NCI-H2196 (cell line): ENCODE results near the gene RNF2.
"Not testable (repeated sequence)": the region's sequence is repeated elsewhere in the genome, so short reads cannot be mapped to it uniquely, and the experiment has no call there.

Source experiments
- DNase-seq: peaks from one replicate; lab custom pipeline; 2025; ENCODE audit not compliant: unreplicated experiment; lab: John Stamatoyannopoulos, UW

RNF2 gene

DNA sequence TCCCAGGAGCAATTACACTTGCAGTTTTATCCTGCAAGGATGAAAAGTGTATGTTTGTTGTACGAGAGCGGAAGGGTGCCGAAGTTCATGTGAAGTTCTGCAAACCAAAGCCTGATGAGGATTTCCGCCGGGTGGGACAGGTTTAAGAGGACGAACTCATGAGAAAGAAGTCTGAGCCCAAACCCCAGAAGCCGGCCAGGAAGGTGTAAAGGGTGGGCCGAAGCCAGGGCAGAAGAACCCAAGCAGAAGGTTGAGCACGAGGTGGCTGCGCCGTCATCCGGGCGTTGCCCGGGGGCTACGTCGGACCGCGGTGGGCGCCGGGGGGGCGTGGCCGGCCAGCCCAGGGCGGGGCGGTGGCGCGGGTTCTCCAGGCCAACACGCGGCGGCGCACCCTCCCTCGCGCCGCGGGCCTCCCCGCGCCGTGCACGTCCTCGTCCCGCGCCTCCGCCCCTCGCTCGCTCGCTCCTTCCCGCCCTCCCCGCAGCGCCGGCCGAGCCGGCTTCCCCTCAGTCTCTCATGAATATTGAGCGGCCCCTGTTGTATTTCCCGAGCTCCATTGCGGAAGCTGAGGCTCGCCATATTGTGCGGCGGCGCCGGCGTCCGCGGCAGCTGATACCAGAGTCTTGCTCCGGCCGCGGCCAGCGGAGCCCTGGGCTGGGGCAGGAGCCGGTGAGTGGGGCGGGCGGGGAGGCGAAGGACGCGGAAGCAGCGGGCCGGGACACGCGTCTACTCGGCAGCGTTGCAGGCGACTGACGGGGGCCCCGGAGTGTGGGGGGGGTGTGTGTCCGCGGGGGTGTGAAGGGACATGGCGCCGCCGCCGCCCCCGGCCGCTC is at the start of gene RNF2:
RNF2 (plus strand) TSS at position 578 of the 833 bp plus-strand sequence. CDS start 41,996 bp downstream, outside the sequence.
- DNase-seq: peak; percentile 72

DNA sequence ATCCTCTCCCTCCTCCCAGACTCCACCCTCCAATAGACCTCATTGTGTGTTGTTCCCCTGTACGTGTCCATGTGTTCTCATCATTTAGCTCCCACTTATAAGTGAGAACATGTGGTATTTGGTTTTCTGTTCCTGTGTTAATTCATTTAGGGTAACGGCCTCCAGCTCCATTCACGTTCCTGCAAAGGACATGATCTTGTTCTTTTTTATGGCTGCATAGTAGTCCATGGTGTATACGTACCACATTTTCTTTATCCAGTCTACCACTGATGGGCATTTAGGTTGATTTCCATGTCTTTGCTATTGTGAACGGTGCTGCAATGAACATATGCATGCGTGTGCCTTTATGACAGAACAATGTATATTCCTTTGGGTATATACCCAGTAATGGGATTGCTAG is 45.4 kb upstream of the RNF2 start:
- not testable (repeated sequence) for DNase-seq

DNA sequence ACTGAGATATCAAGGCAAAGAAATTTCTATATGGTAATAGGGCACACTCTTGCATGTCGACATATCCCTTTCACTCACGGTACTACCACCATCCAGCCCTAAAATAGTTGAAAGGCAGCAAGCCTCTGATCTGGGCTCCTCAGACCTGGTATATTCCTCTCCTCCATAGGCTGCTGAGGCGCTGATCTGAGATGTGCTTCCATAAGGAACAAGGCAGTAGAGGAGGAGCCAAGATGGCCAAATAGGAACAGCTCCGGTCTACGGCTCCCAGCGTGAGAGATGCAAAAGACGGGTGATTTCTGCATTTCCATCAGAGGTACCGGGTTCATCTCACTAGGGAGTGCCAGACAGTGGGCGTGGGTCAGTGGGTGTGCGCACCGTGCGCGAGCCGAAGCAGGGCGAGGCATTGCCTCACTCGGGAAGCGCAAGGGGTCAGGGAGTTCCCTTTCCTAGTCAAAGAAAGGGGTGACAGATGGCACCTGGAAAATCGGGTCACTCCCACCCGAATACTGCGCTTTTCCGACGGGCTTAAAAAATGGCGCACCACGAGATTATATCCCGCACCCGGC is 44.0 kb upstream of the RNF2 start:
- not testable (repeated sequence) for DNase-seq

DNA sequence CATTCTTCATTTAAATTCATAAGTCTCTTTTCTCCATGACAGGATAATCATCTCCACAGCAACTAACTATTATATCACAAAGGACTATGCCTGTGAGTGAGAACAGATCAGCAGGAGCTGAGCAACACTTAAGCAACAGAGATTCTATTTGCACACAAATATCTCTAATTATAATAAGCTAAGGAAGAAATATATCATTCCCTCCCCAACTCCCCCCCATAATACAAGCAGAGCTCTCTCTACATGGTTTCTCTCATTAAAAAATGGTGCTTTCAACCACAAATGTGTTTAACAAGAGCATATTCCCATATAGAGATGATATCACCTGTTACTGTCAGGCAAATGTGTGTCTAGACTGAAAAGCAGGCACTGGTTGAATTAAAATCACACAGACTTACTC is 36.5 kb upstream of the RNF2 start:
- no peak for DNase-seq

DNA sequence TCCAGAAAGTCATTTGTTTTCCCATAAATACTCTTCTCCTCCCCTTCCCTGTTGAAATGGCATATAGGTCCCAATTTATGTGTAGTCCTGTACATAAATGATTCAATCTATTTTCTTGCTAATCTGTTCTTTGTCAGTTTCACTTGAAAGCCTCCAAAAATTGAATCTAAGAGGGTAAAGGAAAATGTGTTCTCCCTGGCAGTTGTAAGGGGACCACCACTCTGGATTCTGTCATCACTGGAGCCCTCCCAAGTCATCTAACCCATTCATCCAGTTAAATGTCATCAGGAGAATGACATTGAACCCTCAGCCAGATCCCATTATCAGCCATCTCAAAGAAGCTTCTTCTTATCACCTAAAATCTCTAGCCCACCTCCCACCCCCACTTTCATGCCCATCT is 35.0 kb upstream of the RNF2 start:
- no peak for DNase-seq

DNA sequence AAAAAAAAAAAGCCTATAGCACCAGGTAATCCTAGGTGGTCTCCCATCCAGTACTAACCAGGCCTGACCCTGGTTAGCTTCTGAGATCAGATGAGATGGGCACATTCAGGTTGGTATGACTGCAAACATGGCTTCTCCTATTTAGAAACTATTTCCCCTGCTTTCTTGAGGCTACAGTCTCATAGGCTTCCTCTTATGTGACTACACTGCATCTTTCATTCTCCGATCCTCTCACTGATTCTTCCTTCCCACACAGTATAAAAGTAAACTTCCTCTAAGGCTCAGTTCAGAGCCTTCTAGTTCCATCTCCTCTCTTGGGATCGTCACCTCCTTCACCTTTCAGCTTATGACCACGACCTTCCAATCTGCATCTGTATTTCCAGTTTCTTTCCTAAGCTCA is 30.4 kb upstream of the RNF2 start:
- no peak for DNase-seq

DNA sequence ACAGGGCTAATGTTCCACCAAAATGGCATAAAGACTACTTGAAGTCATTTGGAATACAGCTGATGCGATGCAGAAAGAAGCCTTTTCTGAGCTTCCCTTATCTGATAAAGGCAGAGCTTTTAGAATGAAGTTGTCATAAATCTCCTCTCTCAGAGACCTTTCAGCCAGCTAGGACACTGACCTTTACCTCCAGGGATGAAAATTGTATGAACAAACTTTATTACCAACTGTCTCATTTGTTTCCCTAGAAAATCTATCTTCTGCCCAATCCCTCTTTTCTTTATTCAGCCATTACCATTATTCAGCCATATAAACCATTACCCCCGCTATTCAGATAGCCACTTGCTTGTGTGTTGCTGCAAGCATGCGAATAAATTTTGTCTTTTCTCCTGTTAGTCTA is 29.7 kb upstream of the RNF2 start:
- DNase-seq: no peak

DNA sequence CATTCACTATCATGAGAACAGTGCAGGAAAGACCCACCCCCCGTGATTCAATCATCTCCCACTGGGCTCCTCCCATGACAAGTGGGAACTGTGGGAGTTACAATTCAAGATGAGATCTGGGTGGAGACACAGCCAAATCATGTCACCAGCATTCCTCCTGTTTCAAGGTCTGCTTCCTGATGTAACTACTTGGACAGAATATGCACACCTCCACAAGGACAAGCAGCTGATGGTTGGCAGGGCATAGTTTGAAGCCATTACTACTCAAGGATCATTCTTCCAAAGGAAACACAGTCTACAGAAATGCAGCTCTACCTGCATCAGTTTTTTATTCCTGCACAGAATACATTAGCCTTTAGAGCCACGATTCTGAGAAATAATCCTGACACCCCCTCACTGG is 28.5 kb upstream of the RNF2 start:
- DNase-seq: no peak

DNA sequence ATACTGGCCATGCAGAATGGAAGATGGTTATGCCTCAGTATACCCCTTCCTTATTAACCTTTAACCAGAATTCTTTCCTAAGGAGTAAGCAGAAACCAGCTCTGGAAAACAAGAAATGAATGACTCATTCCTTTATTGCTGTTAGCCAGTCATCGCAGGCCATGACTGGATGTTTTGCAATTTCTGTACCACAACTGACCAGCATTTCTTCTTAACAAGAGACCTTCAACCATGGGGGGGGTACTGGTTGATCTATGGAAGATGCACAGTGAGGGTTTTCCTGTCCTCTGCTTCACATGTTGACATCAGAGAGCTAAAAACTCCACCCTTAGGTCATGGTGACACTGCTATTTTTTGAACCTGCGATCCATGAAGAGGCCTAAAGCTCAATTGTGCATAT is 28.0 kb upstream of the RNF2 start:
- no peak for DNase-seq

DNA sequence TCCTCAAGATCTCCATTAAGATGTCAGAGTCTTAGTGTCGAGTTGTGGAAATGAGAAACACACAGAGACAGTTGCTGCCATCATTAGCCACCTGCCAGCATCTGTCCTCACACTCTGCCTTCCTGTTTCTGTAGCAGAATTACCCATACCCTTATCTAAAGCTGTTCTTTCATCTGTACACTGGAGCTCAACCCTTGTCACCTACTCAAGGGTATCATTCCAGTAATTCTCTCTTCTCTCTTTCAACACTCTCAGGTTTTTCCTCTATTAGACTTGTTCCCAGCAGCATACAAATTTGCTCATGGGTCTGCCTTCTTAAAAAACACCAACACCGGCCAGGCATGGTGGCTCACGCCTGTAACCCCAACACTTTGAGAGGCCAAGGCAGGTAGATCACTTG is 27.4 kb upstream of the RNF2 start:
- no peak for DNase-seq

DNA sequence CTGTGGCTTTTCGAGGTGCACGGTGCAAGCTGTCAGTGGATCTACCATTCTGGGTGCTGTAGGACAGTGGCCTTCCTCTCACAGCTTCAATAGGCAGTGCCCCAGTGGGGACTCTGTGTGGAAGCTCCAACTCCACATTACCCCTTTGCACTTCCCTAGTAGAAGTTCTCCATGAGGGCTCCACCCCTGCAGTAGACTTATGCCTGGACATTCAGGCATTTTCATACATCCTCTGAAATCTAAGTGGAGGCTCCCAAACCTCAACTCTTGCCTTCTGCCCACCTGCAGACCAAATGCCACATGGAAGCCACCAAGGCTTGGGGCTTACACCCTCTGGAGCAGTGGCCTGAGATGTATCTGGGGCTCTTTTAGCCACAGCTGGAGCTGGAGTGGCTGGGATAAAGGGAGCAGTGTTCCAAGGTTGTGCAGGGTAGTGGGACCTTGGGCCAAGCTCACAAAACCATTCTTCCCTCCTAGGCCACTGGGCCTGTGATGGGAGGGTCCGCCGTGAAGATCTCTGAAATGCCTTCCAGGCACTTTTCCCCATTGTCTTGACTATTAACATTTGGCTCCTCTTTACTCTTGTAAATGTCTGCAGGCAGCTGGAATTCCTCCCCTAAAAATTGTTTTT is 18.0 kb upstream of the RNF2 start:
- no peak for DNase-seq

DNA sequence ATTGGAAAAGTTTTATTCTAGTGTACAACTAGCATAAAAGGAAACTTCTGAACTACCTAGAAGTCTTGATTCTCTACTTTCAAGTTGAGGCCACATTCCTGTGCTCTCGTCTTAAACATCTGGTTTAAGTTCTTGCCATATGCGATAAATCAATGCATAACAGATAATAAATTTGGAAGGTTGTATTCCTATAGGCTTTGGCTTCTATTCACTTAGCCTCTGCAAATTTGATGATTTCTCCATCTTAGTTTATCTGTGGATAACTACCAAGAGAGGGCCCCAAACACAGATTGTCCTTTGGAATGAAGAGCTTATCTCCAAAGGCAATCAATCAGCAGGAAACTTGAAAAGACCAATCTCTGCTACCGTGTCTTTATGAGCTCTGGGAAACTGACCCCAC is 11.7 kb upstream of the RNF2 start:
- no peak for DNase-seq

DNA sequence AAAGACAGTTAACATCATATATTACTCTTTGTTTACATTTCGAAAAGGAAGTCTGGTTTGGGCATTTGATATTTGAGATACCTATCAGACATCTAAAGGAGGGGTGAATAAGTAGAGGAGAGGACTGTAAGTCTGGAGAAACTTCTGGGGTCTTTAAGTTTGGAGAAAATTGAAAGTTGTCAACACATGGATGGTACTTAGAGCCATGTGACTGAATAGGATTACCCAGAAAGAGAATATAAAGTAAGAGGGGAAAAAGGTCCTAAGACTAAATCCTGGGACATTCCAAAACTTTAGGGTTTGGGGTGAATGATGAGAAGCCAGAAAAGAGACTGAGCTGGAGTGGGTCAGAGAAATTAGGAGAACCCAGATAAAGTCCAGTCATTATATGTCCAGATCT is 10.1 kb upstream of the RNF2 start:
- DNase-seq: no peak

DNA sequence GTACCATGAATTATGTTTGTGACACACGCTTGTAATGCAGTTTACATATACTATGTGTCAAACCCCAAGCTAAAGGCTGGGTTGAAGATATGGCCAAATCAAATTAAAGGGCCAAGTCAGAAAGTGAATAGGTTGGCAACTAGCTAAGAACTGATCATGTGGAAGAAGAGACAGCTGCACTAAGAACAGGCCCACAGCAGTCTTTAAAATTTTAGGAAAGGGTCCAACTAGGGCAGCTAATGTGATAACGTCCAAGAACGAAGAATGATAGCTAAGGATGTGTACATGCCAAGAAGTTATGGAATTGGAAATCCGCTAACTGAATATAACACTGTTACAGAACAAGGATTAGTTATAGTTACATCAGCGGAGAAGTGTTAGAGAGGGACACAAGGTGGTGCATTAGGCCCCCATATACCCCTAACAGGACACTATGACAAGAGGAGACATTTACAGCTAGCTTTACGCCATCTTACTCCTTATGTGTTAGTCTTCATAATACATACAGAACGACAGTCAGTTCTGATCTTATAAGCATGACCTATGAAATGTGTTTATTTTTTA is 6.5 kb upstream of the RNF2 start:
- DNase-seq: no peak

DNA sequence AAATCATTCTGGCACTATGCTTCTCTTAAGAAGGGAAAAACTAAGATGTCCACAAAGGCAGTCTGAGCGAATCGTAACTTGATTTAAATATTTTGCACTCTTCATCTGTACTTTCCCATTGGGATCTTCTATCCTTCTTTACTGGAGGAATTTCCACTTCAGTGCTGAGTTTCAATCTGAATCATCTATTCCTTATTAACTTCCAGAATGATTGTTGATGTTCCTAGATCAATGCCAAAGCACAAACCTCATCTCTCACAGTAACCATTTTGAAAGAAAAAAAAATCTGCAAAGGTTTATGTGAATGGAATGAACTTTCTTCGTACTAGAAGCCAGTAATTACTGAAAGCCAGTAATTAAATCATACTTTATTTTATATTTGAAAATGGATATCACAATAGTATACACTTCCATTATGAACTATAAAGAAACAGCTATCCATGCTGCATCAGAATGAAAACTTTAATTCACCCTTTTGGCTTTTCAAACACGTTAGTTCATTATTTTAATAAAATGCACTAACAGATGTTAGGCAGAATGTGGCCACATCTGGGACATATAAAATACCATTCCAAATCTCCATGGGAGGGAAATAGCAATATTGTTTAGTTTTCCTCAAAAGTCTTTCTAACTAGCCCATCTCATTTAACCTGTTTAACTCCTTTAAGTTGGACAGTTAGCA is 5.5 kb upstream of the RNF2 start:
- DNase-seq: no peak

DNA sequence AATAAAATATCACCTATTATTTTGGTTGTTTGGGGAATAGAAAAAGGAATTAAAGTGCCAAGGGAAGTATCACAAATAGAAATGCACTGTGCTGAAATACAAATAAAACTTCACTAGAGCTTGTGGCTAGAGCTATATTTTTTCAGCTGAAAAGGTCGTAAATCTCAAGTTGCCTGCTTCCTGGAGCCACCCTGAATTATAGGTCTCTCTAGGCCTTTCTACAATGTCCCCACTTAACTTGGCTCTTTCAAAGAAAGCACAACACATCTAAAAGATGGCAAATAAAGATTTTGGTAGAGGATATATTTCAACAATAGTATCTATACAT is 5.0 kb upstream of the RNF2 start:
- no peak for DNase-seq

DNA sequence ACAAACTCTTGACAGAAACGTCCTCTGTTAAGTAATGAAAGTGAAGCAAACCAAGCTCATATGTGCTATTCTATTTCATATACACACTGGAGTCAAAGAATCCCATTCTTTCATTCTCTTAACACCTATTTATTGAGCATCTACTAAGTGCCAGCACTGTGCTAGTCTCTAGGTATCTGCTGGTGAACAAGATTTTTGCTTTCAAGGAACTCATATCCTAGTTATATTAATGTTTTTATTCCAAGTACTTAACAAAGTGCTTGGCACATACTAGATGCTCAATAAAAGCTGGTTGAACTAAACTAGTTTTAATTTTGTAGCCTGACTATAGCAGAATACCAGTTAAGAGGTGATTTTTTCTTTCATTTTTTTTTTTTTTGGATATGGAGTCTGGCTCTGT is 3.6 kb upstream of the RNF2 start:
- no peak for DNase-seq

DNA sequence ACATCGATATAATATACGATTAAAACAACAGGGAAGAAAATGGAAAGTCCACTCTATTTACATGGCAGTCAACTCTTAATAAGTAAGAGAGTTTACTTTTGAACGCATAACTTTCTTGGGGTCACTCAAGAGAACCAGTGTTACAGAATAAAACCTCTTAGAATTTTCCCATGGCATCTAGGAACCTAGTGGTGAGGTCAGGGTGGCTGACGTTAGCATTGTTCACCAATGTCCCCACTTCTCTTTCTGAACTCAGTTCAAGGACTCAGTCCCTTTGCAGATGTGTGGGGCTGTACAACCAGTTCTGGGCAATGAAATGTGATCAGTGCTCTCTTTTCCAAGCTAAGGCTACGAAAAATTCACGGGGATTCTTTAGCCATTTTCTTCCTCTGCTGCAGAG is 2.6 kb upstream of the RNF2 start:
- no peak for DNase-seq

DNA sequence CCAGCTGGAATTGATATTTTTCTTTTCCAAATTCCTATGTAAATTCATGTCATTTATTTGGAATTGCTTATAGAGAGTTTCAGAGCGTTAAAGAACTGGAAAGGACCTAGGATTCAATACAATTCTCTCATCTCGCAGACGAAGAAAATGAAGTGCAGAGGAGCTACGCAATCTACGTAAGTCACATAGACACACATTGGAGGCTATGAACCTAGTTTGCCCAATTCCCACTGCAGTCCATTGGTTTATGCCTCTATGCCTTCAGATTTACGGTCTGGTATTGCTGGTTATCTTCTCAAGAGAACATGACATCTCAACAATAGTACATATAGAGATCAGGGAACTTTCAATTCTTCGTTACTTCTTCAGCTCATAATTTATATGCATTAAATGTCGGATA is 971 bp upstream of the RNF2 start:
- DNase-seq: no peak

DNA sequence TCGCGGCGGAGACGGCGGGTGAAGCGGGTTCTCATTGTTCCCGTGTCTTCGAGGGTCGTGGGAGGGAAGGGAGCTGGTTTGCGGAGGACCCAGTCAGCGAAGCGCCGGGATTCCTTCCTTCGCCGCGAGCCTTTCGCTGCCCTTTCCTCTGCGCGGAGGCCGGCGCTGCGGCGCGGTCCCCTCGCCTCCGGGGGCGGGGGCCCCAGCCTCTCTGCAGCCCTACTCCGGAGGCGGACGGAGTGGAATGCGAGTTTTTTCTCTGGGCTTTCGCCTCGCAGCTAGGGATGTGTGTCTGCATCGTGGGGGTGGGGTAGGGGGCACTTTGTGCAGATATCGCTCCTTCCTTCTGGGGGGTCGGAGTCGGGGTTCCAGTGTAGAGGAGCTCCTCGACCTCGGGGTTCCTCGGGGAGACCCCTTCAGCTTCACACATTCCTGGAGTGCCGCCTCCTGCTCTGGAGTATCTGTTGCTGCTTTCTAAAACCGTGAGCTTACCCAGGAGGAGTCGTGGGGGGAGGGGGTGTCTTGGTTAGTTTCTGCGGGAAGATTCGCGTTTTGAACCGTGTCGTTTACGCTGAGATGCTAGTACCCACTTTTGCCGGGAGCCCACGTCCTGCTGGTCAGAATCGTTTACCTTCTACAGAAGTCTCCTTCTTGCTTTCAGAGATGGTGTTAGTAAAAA is 595 bp downstream of the RNF2 start:
- peak; percentile 18 for DNase-seq

DNA sequence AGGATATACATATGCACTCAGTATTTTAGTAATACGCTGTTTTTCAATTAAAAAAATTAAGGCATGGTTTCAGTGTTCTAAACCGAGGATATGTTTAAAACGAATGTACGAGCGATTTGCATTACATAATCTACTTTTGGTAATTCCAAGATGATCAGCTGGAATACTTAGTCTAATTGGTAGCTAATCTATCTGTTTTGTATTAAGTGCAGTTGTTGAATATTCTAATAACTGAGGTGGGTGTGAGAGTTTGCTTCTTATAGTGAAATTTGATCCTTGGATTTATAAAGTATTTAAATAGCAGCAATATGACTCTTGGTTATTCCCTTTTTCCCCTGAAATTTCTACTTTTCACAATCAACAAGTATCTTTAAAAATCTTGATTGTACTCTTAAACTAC is 1.3 kb downstream of the RNF2 start:
- DNase-seq: no peak
